Kidney epithelial cell (primary cell): ENCODE data around the gene R3HCC1L. TPM values are rescaled to one million over a fixed set of nuclear protein-coding genes. Genes with fewer than 3 reads are reported as not detected.

ENCODE experiments used
- DNase-seq: peaks from one replicate; pipeline ENCODE4 v3.0.0-alpha.2; 2010; ENCODE audit warnings: low read depth
- H3K27me3 ChIP-seq: 2 replicates; pipeline ENCODE4 v1.6.0; 2011; ENCODE audit warnings: low read length; ENCODE audit not compliant: control insufficient read depth, insufficient read depth
- H3K36me3 ChIP-seq: 2 replicates; pipeline ENCODE4 v1.5.1; 2011; ENCODE audit warnings: low read length; ENCODE audit not compliant: control insufficient read depth, insufficient read depth
- H3K4me3 ChIP-seq: 2 replicates; pipeline ENCODE4 v1.5.1; 2011; ENCODE audit warnings: low read depth, mild to moderate bottlenecking, control low read depth, low read length
- total RNA-seq: library from RNA; depleted of rRNA; stranded (reverse); fragments of >200 nt; gene quantifications from 2 replicates; pipeline ENCODE4 v1.2.3, GENCODE V29; 2015
- TF ChIP-seq, protein P1 (sequence below): IDR thresholded peaks from 2 replicates; pipeline ENCODE4 v1.5.1; 2011; ENCODE audit warnings: mild to moderate bottlenecking, moderate library complexity, low read length, control low read depth, inconsistent platforms; ENCODE audit not compliant: insufficient read depth, poor library complexity, severe bottlenecking

The R3HCC1L gene
- total RNA-seq, 1 donor from 2014 or later: 10.7 TPM

DNA sequence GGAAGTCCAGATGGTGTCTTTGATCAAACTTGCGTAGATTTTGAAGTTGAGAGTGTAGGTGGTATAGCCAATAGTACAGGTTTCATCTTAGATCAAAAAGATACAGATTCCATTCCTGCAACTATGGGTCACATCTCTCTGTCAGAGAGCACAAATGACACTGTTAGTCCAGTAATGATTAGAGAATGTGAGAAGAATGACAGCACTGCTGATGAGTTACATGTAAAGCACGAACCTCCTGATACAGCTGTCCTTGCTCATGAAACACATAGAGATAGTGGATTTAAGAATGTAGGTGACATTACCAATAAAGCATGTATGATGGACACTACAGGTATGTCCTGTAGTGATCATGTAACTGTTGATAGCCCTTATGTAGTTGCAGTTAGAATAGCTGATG, 74.5 kb downstream of the R3HCC1L start:
- DNase-seq: no peak
- Histone ChIP-seq H3K27me3 (no peaks in the 10 kb centered on the region), H3K4me3 (no peak overlapping the region), H3K36me3 (no peaks in the 10 kb centered on the region)
- TF ChIP-seq, protein P1, sequence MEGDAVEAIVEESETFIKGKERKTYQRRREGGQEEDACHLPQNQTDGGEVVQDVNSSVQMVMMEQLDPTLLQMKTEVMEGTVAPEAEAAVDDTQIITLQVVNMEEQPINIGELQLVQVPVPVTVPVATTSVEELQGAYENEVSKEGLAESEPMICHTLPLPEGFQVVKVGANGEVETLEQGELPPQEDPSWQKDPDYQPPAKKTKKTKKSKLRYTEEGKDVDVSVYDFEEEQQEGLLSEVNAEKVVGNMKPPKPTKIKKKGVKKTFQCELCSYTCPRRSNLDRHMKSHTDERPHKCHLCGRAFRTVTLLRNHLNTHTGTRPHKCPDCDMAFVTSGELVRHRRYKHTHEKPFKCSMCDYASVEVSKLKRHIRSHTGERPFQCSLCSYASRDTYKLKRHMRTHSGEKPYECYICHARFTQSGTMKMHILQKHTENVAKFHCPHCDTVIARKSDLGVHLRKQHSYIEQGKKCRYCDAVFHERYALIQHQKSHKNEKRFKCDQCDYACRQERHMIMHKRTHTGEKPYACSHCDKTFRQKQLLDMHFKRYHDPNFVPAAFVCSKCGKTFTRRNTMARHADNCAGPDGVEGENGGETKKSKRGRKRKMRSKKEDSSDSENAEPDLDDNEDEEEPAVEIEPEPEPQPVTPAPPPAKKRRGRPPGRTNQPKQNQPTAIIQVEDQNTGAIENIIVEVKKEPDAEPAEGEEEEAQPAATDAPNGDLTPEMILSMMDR: no peak

DNA sequence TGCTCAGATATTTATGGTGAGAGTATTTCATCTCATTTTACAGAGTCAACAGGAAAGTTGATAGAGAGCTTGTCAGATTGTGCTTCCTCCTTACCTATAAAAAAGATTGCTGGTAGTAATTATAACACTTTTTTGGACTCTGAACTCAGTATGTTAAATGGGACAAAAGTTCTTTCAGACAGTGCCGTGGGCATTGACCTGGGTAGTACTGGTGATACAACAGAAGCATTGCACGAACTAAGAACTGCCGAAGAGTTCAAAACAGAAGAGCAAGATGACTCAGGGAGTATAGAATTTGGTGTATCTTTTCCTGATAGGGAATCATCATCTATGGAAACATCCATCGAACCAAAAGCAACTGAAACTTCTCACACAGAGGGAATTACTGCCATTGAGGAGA, 75.0 kb downstream of the R3HCC1L start:
- TF ChIP-seq, protein P1: no peak
- Histone ChIP-seq H3K4me3 (no peak overlapping the region), H3K36me3 (no peaks in the 10 kb centered on the region), H3K27me3 (no peaks in the 10 kb centered on the region)
- DNase-seq: no peak

DNA sequence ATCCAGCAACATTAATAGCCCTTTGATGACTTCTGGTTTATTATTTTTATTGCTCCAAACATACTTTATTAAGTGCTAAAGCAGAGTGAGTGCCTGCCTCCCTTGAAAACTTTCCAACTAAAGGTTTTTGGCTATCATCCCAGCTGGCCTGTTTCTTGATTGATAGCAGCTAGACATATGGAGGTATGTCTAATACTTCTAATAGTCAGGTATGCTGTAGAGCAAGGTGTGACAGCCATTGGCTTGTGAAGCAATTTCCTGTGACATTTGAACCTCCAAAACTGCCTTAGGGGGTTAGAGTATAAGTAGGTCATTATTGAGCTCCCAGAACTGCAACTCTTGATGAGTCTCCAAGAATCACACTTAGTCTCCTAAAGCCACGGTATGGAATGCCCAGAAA, 77.7 kb downstream of the R3HCC1L start:
- DNase-seq: no peak
- H3K36me3 ChIP-seq: no peaks in the 10 kb centered on the region
- TF ChIP-seq, protein P1: no peak
- no peaks in the 10 kb centered on the region for H3K27me3 ChIP-seq
- H3K4me3 ChIP-seq: no peak overlapping the region

DNA sequence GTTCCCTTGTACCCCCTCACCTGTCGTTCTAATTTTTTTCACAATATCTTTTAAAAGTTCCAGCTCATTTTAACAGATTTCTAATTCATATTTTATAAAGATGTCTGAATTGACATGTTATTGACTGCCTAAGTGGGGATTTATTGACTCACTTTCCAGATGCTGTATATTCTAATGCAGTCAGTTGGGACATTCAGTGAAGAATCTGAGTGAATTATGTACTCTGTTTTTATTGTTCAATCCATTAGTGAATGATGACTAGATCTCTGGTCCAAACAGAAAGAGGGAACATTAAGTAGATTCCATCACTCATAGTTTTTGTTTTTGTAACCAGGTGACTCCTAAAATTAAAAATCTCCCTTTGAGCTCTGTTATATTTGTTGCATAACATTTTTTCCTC, 79.3 kb downstream of the R3HCC1L start:
- no peak overlapping the region for H3K4me3 ChIP-seq
- no peaks in the 10 kb centered on the region for H3K27me3 ChIP-seq
- no peak for DNase-seq
- TF ChIP-seq, protein P1: no peak
- no peaks in the 10 kb centered on the region for H3K36me3 ChIP-seq

DNA sequence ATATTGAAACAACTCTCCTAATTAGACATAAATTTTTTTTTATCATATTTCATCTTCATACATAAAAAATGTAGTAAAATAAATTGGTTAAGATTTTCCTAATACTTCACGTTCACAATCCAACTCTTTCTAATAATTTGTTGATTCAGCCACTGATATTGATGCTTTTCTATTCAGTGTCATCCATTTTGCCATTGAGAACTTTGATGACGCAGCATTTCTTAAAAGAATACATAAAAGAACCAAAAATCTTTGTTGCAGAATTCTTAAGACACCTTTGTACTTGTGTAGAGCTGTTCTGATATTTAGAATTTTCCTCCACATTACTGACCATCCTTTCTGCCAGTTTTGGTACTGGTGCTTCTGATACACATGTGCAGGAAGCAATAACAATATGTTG, 80.9 kb downstream of the R3HCC1L start:
- TF ChIP-seq, protein P1: no peak
- no peaks in the 10 kb centered on the region for H3K27me3 ChIP-seq
- no peak for DNase-seq
- H3K36me3 ChIP-seq: no peaks in the 10 kb centered on the region
- no peak overlapping the region for H3K4me3 ChIP-seq

DNA sequence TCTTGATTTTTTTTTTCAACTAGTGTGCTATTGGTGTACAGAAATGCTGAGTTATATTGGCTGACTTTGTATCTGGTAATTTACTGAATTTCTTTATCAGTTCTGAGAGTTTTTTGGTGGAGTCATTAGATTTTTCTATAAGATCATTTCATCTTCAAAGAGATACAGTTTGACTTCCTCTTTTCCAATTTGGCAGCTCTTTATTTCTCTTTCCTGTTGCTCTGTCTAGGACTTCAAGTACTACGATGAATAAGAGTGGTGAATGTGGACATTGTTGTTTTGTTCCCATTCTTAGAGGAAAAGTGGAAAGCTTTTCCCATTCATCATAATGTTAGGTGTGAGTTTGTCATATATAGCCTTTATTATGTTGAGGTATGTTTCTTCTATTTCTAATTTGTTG, 83.3 kb downstream of the R3HCC1L start:
- Histone ChIP-seq H3K4me3 (no peak overlapping the region), H3K36me3 (no peaks in the 10 kb centered on the region), H3K27me3 (no peaks in the 10 kb centered on the region)
- no peak for DNase-seq
- TF ChIP-seq, protein P1: no peak
